ENCODE measurements around the gene SERPINB1.

DNA sequence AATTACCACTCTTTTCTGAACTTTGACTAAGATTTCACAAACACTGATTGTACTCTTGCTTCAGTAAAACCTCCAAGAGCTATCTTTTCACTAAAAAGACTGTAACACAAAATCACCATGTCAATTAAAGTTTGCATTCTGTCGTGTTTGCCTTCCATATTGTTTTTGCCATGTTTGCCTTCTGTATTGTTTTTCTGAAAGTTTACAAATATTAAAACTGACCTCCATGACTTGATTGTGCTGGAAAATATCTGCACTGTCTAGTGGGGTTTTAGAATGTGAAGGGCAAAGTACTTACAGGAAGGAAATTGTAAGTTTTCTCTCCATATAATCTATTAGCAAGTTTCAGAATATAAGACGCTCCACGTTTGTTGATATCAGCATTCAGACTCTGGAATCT is 3.4 kb downstream of the SERPINB1 start:
- TF ChIP-seq CREB1 (CRISPR knock-in tag; IDR thresholded peaks at IDR 0.05; ENCODE audit: low read depth) (no peak), POLR2AphosphoS5 (IDR thresholded peaks at IDR 0.05; ENCODE audit: low read depth) (no peak), EZH2phosphoT487 (IDR thresholded peaks at IDR 0.05; ENCODE audit: unreplicated experiment) (no peak), REST (IDR thresholded peaks at IDR 0.05; ENCODE audit: unreplicated experiment) (no peak), EZH2 (IDR thresholded peaks at IDR 0.05; ENCODE audit: low read depth, unreplicated experiment) (no peak)
- TF ChIP-seq, protein P1, sequence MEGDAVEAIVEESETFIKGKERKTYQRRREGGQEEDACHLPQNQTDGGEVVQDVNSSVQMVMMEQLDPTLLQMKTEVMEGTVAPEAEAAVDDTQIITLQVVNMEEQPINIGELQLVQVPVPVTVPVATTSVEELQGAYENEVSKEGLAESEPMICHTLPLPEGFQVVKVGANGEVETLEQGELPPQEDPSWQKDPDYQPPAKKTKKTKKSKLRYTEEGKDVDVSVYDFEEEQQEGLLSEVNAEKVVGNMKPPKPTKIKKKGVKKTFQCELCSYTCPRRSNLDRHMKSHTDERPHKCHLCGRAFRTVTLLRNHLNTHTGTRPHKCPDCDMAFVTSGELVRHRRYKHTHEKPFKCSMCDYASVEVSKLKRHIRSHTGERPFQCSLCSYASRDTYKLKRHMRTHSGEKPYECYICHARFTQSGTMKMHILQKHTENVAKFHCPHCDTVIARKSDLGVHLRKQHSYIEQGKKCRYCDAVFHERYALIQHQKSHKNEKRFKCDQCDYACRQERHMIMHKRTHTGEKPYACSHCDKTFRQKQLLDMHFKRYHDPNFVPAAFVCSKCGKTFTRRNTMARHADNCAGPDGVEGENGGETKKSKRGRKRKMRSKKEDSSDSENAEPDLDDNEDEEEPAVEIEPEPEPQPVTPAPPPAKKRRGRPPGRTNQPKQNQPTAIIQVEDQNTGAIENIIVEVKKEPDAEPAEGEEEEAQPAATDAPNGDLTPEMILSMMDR (conservative IDR thresholded peaks at IDR 0.05; ENCODE audit: low read depth in 2 of 2), result no peak

Data from GM23338 (cell line).